Measurements from ENCODE around the gene JMJD6. TPM values are rescaled to one million over a fixed set of nuclear protein-coding genes. Genes with fewer than 3 reads are reported as not detected.

The JMJD6 gene
- total RNA-seq, 4 donors from 2014 or later = 29.7 to 42.9 (median 41.7) TPM

DNA sequence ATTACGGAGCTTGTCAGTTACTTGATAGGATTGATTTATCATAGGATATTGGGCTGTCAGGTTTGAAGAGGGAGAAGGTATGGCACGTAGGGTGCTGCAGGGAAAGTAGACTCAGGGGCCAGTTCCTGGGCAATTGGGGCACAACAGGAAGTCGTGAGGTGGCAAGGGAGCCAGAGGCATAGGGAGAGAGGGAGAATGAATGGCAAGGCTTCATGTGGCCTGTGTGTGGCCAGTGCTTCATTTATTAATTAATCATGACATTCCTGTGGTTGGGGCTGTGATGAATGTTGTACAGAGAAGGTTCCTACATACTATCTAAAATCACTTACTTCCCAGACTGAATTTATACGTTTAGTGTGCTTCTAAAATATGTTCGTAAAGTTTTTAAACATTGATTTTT, 30.9 kb upstream of the JMJD6 start:
- Histone ChIP-seq H3K36me3 (peaks cover 0 to 71% of the 10 kb centered on the region in 2 donors), H3K27me3 (no peaks in the 10 kb centered on the region), H3K9me3 (no peaks in the 10 kb centered on the region), H3K4me3 (no peak overlapping the region), H3K27ac (no peak overlapping the region), H3K4me1 (no peaks in the 10 kb centered on the region)
- intact Hi-C loops (cut with DNase I; ENCODE audit: low total_unique reads) (no loop called here), in situ Hi-C loops (cut with MboI; ENCODE audit: low sequenced_read_pairs in 4 of 4) (no loop called here)
- DNase-seq = no peak
- ATAC-seq = no peak
- TF ChIP-seq, protein P1, sequence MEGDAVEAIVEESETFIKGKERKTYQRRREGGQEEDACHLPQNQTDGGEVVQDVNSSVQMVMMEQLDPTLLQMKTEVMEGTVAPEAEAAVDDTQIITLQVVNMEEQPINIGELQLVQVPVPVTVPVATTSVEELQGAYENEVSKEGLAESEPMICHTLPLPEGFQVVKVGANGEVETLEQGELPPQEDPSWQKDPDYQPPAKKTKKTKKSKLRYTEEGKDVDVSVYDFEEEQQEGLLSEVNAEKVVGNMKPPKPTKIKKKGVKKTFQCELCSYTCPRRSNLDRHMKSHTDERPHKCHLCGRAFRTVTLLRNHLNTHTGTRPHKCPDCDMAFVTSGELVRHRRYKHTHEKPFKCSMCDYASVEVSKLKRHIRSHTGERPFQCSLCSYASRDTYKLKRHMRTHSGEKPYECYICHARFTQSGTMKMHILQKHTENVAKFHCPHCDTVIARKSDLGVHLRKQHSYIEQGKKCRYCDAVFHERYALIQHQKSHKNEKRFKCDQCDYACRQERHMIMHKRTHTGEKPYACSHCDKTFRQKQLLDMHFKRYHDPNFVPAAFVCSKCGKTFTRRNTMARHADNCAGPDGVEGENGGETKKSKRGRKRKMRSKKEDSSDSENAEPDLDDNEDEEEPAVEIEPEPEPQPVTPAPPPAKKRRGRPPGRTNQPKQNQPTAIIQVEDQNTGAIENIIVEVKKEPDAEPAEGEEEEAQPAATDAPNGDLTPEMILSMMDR (IDR thresholded peaks at IDR 0.05 in 4 of 5, conservative IDR thresholded peaks at IDR 0.05 in 1 of 5) = no peak
- TF ChIP-seq POLR2A (IDR thresholded peaks at IDR 0.05) = no peak

DNA sequence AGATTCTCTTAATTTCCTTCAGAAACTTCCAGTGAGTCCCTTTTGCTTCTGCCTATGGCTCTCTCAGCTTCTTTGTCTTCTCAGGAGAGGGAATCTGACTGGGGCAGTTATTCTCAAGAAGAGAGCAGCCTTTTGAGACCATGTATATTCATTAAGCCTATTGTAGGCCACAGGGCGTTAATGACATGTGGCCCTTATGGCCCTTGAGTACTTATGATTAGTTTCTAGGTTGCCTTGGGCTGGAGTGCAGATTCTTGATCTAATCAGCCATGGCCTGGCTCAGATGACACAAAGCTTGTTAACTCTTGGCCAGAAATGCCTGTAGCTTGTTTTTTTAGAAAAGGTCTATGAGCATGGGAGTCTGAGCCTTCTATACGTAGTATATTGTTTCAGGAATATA, 28.9 kb upstream of the JMJD6 start:
- in situ Hi-C loops (cut with MboI; ENCODE audit: low sequenced_read_pairs in 4 of 4) (no loop called here), intact Hi-C loops (cut with DNase I; ENCODE audit: low total_unique reads) (no loop called here)
- Histone ChIP-seq H3K27me3 (no peaks in the 10 kb centered on the region), H3K9me3 (no peaks in the 10 kb centered on the region), H3K4me1 (no peaks in the 10 kb centered on the region), H3K4me3 (no peak overlapping the region), H3K36me3 (peaks cover 0 to 67% of the 10 kb centered on the region in 2 donors), H3K27ac (no peak overlapping the region)
- DNase-seq (no peak), ATAC-seq (no peak)
- no peak for TF ChIP-seq POLR2A (IDR thresholded peaks at IDR 0.05)
- TF ChIP-seq, protein P1 (IDR thresholded peaks at IDR 0.05 in 4 of 5, conservative IDR thresholded peaks at IDR 0.05 in 1 of 5) = no peak

DNA sequence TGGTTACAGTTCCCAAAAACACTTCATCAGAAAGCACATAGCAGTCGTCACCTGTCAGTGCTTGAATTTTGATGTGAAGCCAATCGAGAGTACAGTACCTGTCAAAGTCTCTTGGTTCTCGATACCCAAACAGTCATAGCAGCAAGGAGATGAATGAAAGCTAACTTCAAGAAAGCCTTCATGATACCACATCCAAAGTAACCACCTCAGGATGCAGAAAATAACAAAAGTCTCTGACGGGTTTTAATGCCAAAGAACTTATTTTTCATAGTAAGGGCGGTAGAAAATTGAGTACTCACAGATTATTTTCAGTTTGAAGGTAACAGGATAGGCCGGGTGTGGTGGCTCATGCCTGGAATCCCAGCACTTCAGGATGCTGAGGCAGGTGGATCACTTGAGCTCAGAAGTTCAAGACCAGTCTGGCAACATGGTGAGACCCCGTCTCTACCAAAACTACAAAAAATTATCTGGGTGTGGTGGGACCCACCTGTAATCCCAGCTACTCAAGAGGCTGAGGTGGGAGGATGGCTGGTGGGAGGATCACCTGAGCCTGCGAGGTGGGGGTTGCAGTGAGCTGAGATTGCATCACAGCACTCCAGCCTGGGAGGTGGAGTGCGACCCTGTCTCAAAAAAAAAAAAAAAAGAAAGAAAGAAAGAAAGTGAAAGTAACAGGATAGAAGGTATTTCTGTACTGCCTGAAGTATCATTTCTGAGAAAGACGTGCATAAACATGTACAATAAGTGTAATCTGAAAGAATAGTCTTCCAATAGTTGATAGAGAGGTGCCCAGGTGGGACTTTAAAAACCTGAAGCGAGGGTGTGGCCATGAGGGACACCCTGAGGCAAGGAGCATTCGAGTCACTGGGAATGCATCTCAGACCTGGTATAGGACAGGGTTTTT, 26.9 kb upstream of the JMJD6 start:
- Histone ChIP-seq H3K4me3 (no peak overlapping the region), H3K36me3 (peaks cover 0 to 52% of the 10 kb centered on the region in 2 donors), H3K27ac (no peak overlapping the region), H3K9me3 (no peaks in the 10 kb centered on the region), H3K4me1 (peaks cover 0 to 1% of the 10 kb centered on the region in 2 donors), H3K27me3 (no peaks in the 10 kb centered on the region)
- in situ Hi-C loops (cut with MboI; ENCODE audit: low sequenced_read_pairs in 4 of 4) = no loop called here
- DNase-seq = no peak
- intact Hi-C loops (cut with DNase I; ENCODE audit: low total_unique reads) = no loop called here
- TF ChIP-seq POLR2A (IDR thresholded peaks at IDR 0.05) = no peak
- TF ChIP-seq, protein P1 (IDR thresholded peaks at IDR 0.05 in 4 of 5, conservative IDR thresholded peaks at IDR 0.05 in 1 of 5) = no peak
- ATAC-seq = no peak

DNA sequence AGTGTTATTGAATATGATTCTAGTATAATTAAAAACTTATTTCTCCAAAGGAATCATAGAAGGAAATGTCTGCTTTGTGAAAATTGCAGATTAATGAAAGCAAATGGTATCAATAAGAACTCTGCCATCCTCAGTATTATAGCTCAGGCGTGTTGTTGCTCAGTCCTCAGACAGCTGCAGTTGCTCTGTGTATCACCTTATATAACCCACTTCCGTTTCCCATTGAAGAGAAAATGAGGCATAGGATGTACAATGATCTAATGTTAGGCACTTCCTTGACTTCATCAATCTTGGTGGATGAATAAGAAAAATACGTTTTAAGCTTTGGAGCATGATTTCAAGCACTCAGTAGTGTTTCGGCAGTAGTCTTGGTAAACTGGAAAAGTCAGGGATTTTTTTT, 25.6 kb upstream of the JMJD6 start:
- ATAC-seq = no peak
- TF ChIP-seq, protein P1 (IDR thresholded peaks at IDR 0.05 in 4 of 5, conservative IDR thresholded peaks at IDR 0.05 in 1 of 5) = no peak
- TF ChIP-seq POLR2A (IDR thresholded peaks at IDR 0.05) = no peak
- in situ Hi-C loops (cut with MboI; ENCODE audit: low sequenced_read_pairs in 4 of 4) (no loop called here), intact Hi-C loops (cut with DNase I; ENCODE audit: low total_unique reads) (no loop called here)
- no peak for DNase-seq
- H3K27ac ChIP-seq = no peak overlapping the region
- no peak overlapping the region for H3K4me3 ChIP-seq
- no peaks in the 10 kb centered on the region for H3K9me3 ChIP-seq
- H3K27me3 ChIP-seq = no peaks in the 10 kb centered on the region
- H3K4me1 ChIP-seq = peaks cover 8 to 11% of the 10 kb centered on the region in 2 donors
- H3K36me3 ChIP-seq = peaks cover 0 to 41% of the 10 kb centered on the region in 2 donors
